Astrocyte of the spinal cord (primary cell): Measurements from ENCODE around the gene FAM168A.

Experiments used
- DNase-seq: peaks from one replicate; pipeline ENCODE4 v3.0.0; 2011; ENCODE audit warnings: low read depth, low spot score
- H3K4me3 ChIP-seq: 2 replicates; pipeline ENCODE4 v1.5.1; 2011; ENCODE audit warnings: low read depth, mild to moderate bottlenecking, low read length, moderate library complexity
- in situ Hi-C: cut with HindIII; loops from 2 replicates; pipeline ENCODE4 v1.10.0; 2017; ENCODE audit warnings: low sequenced_read_pairs
- TF ChIP-seq, protein P1 (sequence below): IDR thresholded peaks from 2 replicates; pipeline ENCODE4 v1.5.1; 2012; ENCODE audit warnings: low read depth, mild to moderate bottlenecking, low read length, inconsistent platforms

Gene FAM168A

DNA sequence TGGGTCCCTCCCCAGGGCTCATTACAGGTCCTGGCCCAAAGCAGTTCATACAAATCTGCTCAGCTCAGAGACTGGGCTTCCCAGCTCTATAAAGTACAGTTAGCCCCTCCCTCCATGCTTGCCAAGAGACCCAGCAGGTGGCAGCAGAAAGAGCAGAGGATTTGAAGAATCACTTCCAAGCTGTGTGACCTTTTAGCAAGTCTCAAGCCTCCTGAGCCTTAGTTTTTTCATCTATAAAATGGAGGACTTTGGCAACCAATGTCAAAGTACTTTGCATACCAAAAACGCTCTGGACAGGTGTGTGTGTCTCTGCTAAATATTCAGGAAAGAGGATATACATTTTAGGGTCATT is 195.1 kb downstream of the FAM168A start:
- TF ChIP-seq, protein P1, sequence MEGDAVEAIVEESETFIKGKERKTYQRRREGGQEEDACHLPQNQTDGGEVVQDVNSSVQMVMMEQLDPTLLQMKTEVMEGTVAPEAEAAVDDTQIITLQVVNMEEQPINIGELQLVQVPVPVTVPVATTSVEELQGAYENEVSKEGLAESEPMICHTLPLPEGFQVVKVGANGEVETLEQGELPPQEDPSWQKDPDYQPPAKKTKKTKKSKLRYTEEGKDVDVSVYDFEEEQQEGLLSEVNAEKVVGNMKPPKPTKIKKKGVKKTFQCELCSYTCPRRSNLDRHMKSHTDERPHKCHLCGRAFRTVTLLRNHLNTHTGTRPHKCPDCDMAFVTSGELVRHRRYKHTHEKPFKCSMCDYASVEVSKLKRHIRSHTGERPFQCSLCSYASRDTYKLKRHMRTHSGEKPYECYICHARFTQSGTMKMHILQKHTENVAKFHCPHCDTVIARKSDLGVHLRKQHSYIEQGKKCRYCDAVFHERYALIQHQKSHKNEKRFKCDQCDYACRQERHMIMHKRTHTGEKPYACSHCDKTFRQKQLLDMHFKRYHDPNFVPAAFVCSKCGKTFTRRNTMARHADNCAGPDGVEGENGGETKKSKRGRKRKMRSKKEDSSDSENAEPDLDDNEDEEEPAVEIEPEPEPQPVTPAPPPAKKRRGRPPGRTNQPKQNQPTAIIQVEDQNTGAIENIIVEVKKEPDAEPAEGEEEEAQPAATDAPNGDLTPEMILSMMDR = peak; percentile 45
- peak; percentile 18 for DNase-seq
- H3K4me3 ChIP-seq = no peak overlapping the region
- in situ Hi-C loops = no loop called here

GRCh38 chr11:73401924-73402833 is 195.7 kb downstream of the FAM168A start:
- H3K4me3 ChIP-seq = no peak overlapping the region
- in situ Hi-C loops = no loop called here
- TF ChIP-seq, protein P1 = no peak
- DNase-seq = peak; percentile 18

GRCh38 chr11:73401217-73401923 is 196.5 kb downstream of the FAM168A start:
- TF ChIP-seq, protein P1 = no peak
- in situ Hi-C loops = no loop called here
- DNase-seq = no peak
- no peak overlapping the region for H3K4me3 ChIP-seq

GRCh38 chr11:73400293-73400692 is 197.6 kb downstream of the FAM168A start:
- H3K4me3 ChIP-seq = no peak overlapping the region
- TF ChIP-seq, protein P1 = no peak
- in situ Hi-C loops = no loop called here
- no peak for DNase-seq

DNA sequence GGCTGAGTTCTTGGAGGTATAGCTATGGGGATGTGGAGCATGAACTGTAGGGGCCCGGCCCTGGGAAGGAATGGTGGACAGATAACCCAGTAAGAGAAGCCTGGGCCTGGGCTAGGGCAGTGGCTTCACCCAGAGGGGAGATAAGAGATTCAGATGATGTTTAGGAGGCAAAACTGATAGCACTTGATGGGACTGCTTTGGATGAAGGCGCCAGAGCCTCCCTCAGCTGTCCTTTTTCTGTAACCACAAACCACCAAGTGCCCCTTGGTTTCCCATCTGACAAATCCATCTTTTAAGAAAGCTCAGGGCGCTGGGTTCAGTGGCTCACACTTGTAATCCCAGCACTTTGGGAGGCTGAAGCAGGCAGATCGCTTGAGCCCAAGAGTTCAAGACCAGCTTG is 198.3 kb downstream of the FAM168A start:
- no peak for DNase-seq
- TF ChIP-seq, protein P1 = no peak
- in situ Hi-C loops = no loop called here
- no peak overlapping the region for H3K4me3 ChIP-seq

- DNase-seq = no peak
- TF ChIP-seq, protein P1 = no peak
- in situ Hi-C loops = no loop called here
- no peak overlapping the region for H3K4me3 ChIP-seq
Measured at GRCh38 chr11:73399159-73399590, 198.7 kb downstream of the FAM168A start.
